ENCODE data around the gene VWA5B2. TPM values are rescaled to one million over a fixed set of nuclear protein-coding genes. Genes with fewer than 3 reads are reported as not detected.

VWA5B2 gene
- total RNA-seq, 1 experiment from 2014 or later, result 10.6 TPM

DNA sequence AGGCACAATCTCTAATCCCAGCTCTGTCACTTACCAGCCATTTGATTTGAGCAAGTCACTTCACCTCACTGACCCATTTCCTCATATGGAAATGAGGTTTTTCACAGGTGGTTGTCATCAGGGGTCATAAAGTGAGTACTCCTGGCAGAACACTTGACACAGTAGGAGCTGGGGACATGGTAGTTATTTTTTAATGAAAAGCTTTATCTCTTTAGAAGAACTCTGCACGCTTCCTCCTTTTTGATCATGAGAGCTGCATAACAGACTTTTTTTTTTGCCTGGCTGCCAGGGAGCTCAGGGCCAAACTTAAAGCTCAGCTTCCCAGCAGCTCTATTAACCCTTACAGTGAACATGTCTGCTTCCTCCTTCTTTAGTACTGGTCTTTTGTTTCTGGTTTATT lies 8.4 kb downstream of the VWA5B2 start:
- ChIA-PET RAD21 (ENCODE audit: low non-redundant PET in 1 of 2, low total read pairs in 2 of 2, uncharacterized antibody in 2 of 2, unreplicated experiment in 2 of 2) (no interaction called here), POLR2A (interaction anchor here (1.0 to 1.2 kb wide), 2 partner anchors 9 to 11 kb away, joined by 3 to 4 read pairs; no protein-coding TSS in a partner anchor), CTCF (interaction anchor here (2.3 kb wide), 1 partner anchor 10 kb away, joined by 9 read pairs; no protein-coding TSS in a partner anchor)
- no peaks in the 10 kb centered on the region for H3K27me3 ChIP-seq (ENCODE audit: insufficient read depth, low read length)
- no peak overlapping the region for H2AFZ ChIP-seq (ENCODE audit: low read depth, low read length, poor library complexity, severe bottlenecking)
- no peaks in the 10 kb centered on the region for H4K20me1 ChIP-seq (ENCODE audit: insufficient read depth)
- TF ChIP-seq, protein P1, sequence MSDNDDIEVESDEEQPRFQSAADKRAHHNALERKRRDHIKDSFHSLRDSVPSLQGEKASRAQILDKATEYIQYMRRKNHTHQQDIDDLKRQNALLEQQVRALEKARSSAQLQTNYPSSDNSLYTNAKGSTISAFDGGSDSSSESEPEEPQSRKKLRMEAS (IDR thresholded peaks at IDR 0.05), result no peak
- TF ChIP-seq EZH2phosphoT487 (IDR thresholded peaks at IDR 0.05; ENCODE audit: borderline replicate concordance) (no peak), POLR2AphosphoS5 (IDR thresholded peaks at IDR 0.05; ENCODE audit: low read depth, low read length) (no peak), ZNF274 (IDR thresholded peaks at IDR 0.05; ENCODE audit: low read depth, low read length) (no peak), JUND (IDR thresholded peaks at IDR 0.05) (no peak), YY1 (IDR thresholded peaks at IDR 0.05; ENCODE audit: extremely low read depth, insufficient replicate concordance, low read depth, low read length) (no peak), SP1 (IDR thresholded peaks at IDR 0.05; ENCODE audit: low read depth) (no peak), SRF (IDR thresholded peaks at IDR 0.05; ENCODE audit: low read depth) (no peak), ELF1 (IDR thresholded peaks at IDR 0.05; ENCODE audit: borderline replicate concordance, low read depth) (no peak), CEBPB (IDR thresholded peaks at IDR 0.05; ENCODE audit: low read depth) (no peak), SIN3A (IDR thresholded peaks at IDR 0.05; ENCODE audit: low read depth) (no peak), FOSL1 (IDR thresholded peaks at IDR 0.05; ENCODE audit: low read depth) (no peak), POLR2A (IDR thresholded peaks at IDR 0.05; ENCODE audit: borderline replicate concordance, extremely low read depth, insufficient read depth, insufficient read length) (no peak)
- TF ChIP-seq, protein P2, sequence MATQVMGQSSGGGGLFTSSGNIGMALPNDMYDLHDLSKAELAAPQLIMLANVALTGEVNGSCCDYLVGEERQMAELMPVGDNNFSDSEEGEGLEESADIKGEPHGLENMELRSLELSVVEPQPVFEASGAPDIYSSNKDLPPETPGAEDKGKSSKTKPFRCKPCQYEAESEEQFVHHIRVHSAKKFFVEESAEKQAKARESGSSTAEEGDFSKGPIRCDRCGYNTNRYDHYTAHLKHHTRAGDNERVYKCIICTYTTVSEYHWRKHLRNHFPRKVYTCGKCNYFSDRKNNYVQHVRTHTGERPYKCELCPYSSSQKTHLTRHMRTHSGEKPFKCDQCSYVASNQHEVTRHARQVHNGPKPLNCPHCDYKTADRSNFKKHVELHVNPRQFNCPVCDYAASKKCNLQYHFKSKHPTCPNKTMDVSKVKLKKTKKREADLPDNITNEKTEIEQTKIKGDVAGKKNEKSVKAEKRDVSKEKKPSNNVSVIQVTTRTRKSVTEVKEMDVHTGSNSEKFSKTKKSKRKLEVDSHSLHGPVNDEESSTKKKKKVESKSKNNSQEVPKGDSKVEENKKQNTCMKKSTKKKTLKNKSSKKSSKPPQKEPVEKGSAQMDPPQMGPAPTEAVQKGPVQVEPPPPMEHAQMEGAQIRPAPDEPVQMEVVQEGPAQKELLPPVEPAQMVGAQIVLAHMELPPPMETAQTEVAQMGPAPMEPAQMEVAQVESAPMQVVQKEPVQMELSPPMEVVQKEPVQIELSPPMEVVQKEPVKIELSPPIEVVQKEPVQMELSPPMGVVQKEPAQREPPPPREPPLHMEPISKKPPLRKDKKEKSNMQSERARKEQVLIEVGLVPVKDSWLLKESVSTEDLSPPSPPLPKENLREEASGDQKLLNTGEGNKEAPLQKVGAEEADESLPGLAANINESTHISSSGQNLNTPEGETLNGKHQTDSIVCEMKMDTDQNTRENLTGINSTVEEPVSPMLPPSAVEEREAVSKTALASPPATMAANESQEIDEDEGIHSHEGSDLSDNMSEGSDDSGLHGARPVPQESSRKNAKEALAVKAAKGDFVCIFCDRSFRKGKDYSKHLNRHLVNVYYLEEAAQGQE (IDR thresholded peaks at IDR 0.05; ENCODE audit: low read depth), result no peak
- no peak for DNase-seq (ENCODE audit: low read depth, low spot score)
- ATAC-seq, result no peak
- H3K79me2 ChIP-seq (ENCODE audit: insufficient read depth, low read length), result no peaks in the 10 kb centered on the region
- H3K27ac ChIP-seq (ENCODE audit: low read depth, low read length), result no peak overlapping the region
- no peaks in the 10 kb centered on the region for H3K9me2 ChIP-seq (ENCODE audit: insufficient read depth)
- intact Hi-C loops (cut with micrococcal nuclease), result no loop called here
- peaks cover 12 to 17% of the 10 kb centered on the region in 2 experiments for H3K4me1 ChIP-seq (ENCODE audit: control insufficient read depth in 1 of 2, insufficient read depth in 2 of 2, low read length in 2 of 2)
- no peak overlapping the region for H3K4me3 ChIP-seq (replicated peaks in 1 of 2; ENCODE audit: low read depth in 1 of 2, low read length in 2 of 2)
- H3K9ac ChIP-seq (ENCODE audit: low read length), result no peak overlapping the region
- no TSS peak for BruUV-seq (replicated peaks)
- no peaks in the 10 kb centered on the region for H3K9me3 ChIP-seq (ENCODE audit: control insufficient read depth in 1 of 2, insufficient read depth in 1 of 2, low read depth in 1 of 2, low read length in 2 of 2)
- no peak overlapping the region for H3K4me2 ChIP-seq (ENCODE audit: low read length)
- H3K36me3 ChIP-seq (ENCODE audit: control insufficient read depth in 1 of 2, insufficient read depth in 2 of 2, low read length in 2 of 2), result peaks cover 5 to 7% of the 10 kb centered on the region in 2 experiments; a peak in 3 of 4 replicates
